Liver (tissue), 9 donors: ENCODE measurements around the gene CCNI2. TPM values are rescaled to one million over a fixed set of nuclear protein-coding genes. Genes with fewer than 3 reads are reported as not detected.

Source experiments
- DNase-seq: peaks from one replicate; pipeline ENCODE4 v3.0.0-alpha.2; 2017; ENCODE audit warnings: low spot score
- H3K27ac ChIP-seq, 2 donors: one replicate each; pipeline ENCODE4 v1.7.0; 2013; ENCODE audit warnings: inconsistent platforms in 2 of 2, low read length in 2 of 2, control low read depth in 1 of 2, low read depth in 1 of 2, mild to moderate bottlenecking in 1 of 2
- H3K27me3 ChIP-seq, 4 donors: one replicate each; pipeline versions ENCODE4 v1.6.1 to v1.7.0; 2013; ENCODE audit warnings: low read length in 3 of 4, inconsistent platforms in 1 of 4, mild to moderate bottlenecking in 1 of 4, moderate library complexity in 1 of 4; ENCODE audit not compliant: control insufficient read depth in 4 of 4, insufficient read depth in 4 of 4
- H3K36me3 ChIP-seq, 4 donors: one replicate each; pipeline versions ENCODE4 v1.6.1 to v1.7.0; 2013; ENCODE audit warnings: low read length in 3 of 4, mild to moderate bottlenecking in 3 of 4, low read depth in 1 of 4, moderate library complexity in 1 of 4; ENCODE audit not compliant: control insufficient read depth in 4 of 4, insufficient read depth in 3 of 4
- H3K4me1 ChIP-seq, 4 donors: one replicate each; pipeline versions ENCODE4 v1.6.1 to v1.7.0; 2013; ENCODE audit warnings: low read length in 3 of 4, mild to moderate bottlenecking in 3 of 4, moderate library complexity in 1 of 4; ENCODE audit not compliant: control insufficient read depth in 4 of 4, insufficient read depth in 4 of 4
- H3K4me3 ChIP-seq, 3 donors: one replicate each; pipeline versions ENCODE4 v1.6.1 to v1.7.0; 2013; ENCODE audit warnings: low read length in 3 of 3, control low read depth in 1 of 3, low read depth in 1 of 3, mild to moderate bottlenecking in 1 of 3
- H3K9ac ChIP-seq, 2 donors: one replicate each; pipeline ENCODE4 v1.7.0; 2013; ENCODE audit warnings: low read length in 2 of 2, mild to moderate bottlenecking in 2 of 2, moderate library complexity in 2 of 2, control low read depth in 1 of 2, low read depth in 1 of 2
- H3K9me3 ChIP-seq, 4 donors: one replicate each; pipeline versions ENCODE4 v1.6.1 to v1.7.0; 2013; ENCODE audit warnings: low read length in 3 of 4; ENCODE audit not compliant: control insufficient read depth in 4 of 4
- EGR1 ChIP-seq, 2 donors: IDR thresholded peaks; 2 replicates each; pipeline ENCODE4 v1.6.1; 2016 to 2018; ENCODE audit warnings: antibody characterized with exemption in 2 of 2, low read depth in 2 of 2
- FOXA1 ChIP-seq: IDR thresholded peaks from 2 replicates; pipeline ENCODE4 v1.6.1; 2016; ENCODE audit warnings: antibody characterized with exemption
- FOXA2 ChIP-seq: IDR thresholded peaks from 2 replicates; pipeline ENCODE4 v1.6.1; 2016; ENCODE audit warnings: antibody characterized with exemption
- HNF4A ChIP-seq, 2 donors: conservative IDR thresholded peaks; 2 replicates each; pipeline ENCODE4 v1.6.1; 2016; ENCODE audit warnings: antibody characterized with exemption in 2 of 2, mild to moderate bottlenecking in 2 of 2
- HNF4G ChIP-seq: IDR thresholded peaks from 2 replicates; pipeline ENCODE4 v1.6.1; 2016; ENCODE audit warnings: antibody characterized with exemption
- JUND ChIP-seq, 2 donors: IDR thresholded peaks; 2 replicates each; pipeline ENCODE4 v1.6.1; 2016; ENCODE audit warnings: antibody characterized with exemption in 2 of 2
- NR2F2 ChIP-seq: IDR thresholded peaks from 2 replicates; pipeline ENCODE4 v1.6.1; 2016; ENCODE audit warnings: antibody characterized with exemption
- SP1 ChIP-seq: IDR thresholded peaks from 2 replicates; pipeline ENCODE4 v1.6.1; 2018; ENCODE audit warnings: antibody characterized with exemption, mild to moderate bottlenecking
- YY1 ChIP-seq: IDR thresholded peaks from 2 replicates; pipeline ENCODE4 v1.6.1; 2016; ENCODE audit warnings: antibody characterized with exemption, mild to moderate bottlenecking
- ZBTB33 ChIP-seq: IDR thresholded peaks from 2 replicates; pipeline ENCODE4 v1.6.1; 2016; ENCODE audit warnings: antibody characterized with exemption
- WGBS: extraction: QIAGEN DNeasy Blood & Tissue Kit; methylation state at CpG from one replicate; pipeline ENCODE4 v1.1.7; 2013; 5-methylcytosine and 5-hydroxymethylcytosine counted together
- polyA plus RNA-seq, 2 donors: library from polyadenylated mRNA; stranded (reverse) in 1 of 2; unstranded in 1 of 2; fragments of 200-250 nt in 1 of 2; fragments of >200 nt in 1 of 2; fragmentation: Nextera tagmentation in 1 of 2; extraction: Ambion mirVana in 1 of 2; gene quantifications; one replicate each; pipeline versions ENCODE4 v1.2.1 to v1.2.3, GENCODE V29; 2013 to 2015
- total RNA-seq, 2 donors: library from RNA; depleted of rRNA; stranded (reverse); fragments of >200 nt; gene quantifications; one replicate each; pipeline ENCODE4 v1.2.3, GENCODE V29; 2014
- TF ChIP-seq, protein P1 (sequence below): fragments of 150-350 bp; IDR thresholded peaks from 2 replicates; pipeline ENCODE4 v1.5.1; 2017; ENCODE audit warnings: improper control_type of control experiment, low read depth, low read length; ENCODE audit not compliant: missing input control
- TF ChIP-seq, protein P2 (sequence below): IDR thresholded peaks from 2 replicates; pipeline ENCODE4 v1.6.1; 2016; ENCODE audit warnings: antibody characterized with exemption
- TF ChIP-seq, protein P3 (sequence below): IDR thresholded peaks from 2 replicates; pipeline ENCODE4 v1.6.1; 2016; ENCODE audit warnings: antibody characterized with exemption
- TF ChIP-seq, protein P4 (sequence below): IDR thresholded peaks from 2 replicates; pipeline ENCODE4 v1.6.1; 2016; ENCODE audit warnings: antibody characterized with exemption, mild to moderate bottlenecking
- donor health status: healthy.
- donor health status: healthy.
- donor health status: healthy.
- donor health status: healthy.
- donor health status: healthy.

Gene CCNI2
- total and polyA plus RNA-seq, 4 donors: 0.02 to 0.57 (median 0.11) TPM

DNA sequence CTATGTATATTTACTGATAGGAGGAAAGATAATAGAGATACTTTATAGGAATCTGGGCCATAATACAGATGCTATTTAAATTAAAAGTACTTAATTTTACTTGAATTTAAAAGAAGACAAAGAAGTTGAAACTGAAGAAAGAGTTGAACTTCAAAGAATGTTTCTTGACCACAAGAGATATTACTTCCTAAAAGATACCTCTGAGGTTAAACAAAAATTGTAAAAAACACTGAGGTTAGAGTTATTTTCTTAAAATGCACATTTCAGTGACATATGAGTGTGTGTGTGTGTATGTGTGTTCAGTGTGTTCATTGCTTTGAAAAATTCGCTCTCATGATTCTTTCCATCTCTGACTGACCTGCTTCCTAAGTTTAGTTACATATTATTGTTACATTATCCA lies 33.4 kb downstream of the CCNI2 start:
- 96% methylated on average over 1 of the region's 1 CpG for WGBS
- H3K27me3 ChIP-seq: no peaks in the 10 kb centered on the region

GRCh38 chr5:132781029-132781428 lies 33.8 kb downstream of the CCNI2 start:
- no peak overlapping the region for H3K27ac ChIP-seq
- no peak overlapping the region for H3K9ac ChIP-seq
- no peaks in the 10 kb centered on the region for H3K9me3 ChIP-seq
- no peaks in the 10 kb centered on the region for H3K27me3 ChIP-seq
- H3K36me3 ChIP-seq: no peaks in the 10 kb centered on the region
- peaks cover 2 to 17% (median 5%) of the 10 kb centered on the region in 4 donors for H3K4me1 ChIP-seq
- H3K4me3 ChIP-seq: no peak overlapping the region
- WGBS: 92% methylated on average over 4 of the region's 4 CpGs
- DNase-seq: no peak
- no peak for TF ChIP-seq YY1

More for the DNA sequence above, 33.4 kb downstream of the CCNI2 start:
- H3K4me3 ChIP-seq: no peak overlapping the region
- no peak for TF ChIP-seq ZBTB33
- no peaks in the 10 kb centered on the region for H3K9me3 ChIP-seq
- no peak for DNase-seq
- H3K4me1 ChIP-seq: peaks cover 3 to 19% (median 7%) of the 10 kb centered on the region in 4 donors
- H3K27ac ChIP-seq: no peak overlapping the region
- no peaks in the 10 kb centered on the region for H3K36me3 ChIP-seq
- no peak overlapping the region for H3K9ac ChIP-seq

- Histone ChIP-seq H3K27me3 (no peaks in the 10 kb centered on the region), H3K36me3 (no peaks in the 10 kb centered on the region), H3K27ac (no peak overlapping the region), H3K4me1 (peaks cover 0 to 10% (median 4%) of the 10 kb centered on the region in 4 donors), H3K4me3 (no peak overlapping the region), H3K9ac (no peak overlapping the region), H3K9me3 (no peaks in the 10 kb centered on the region)
- TF ChIP-seq ZBTB33 (no peak), JUND (IDR thresholded peaks at IDR 0.05) (no peak), NR2F2 (no peak), FOXA2 (no peak), EGR1 (IDR thresholded peaks at IDR 0.05; ENCODE audit: low read depth in 2 of 2) (no peak), SP1 (no peak), HNF4G (no peak), FOXA1 (no peak), HNF4A (conservative IDR thresholded peaks at IDR 0.05) (no peak)
- TF ChIP-seq, protein P1, sequence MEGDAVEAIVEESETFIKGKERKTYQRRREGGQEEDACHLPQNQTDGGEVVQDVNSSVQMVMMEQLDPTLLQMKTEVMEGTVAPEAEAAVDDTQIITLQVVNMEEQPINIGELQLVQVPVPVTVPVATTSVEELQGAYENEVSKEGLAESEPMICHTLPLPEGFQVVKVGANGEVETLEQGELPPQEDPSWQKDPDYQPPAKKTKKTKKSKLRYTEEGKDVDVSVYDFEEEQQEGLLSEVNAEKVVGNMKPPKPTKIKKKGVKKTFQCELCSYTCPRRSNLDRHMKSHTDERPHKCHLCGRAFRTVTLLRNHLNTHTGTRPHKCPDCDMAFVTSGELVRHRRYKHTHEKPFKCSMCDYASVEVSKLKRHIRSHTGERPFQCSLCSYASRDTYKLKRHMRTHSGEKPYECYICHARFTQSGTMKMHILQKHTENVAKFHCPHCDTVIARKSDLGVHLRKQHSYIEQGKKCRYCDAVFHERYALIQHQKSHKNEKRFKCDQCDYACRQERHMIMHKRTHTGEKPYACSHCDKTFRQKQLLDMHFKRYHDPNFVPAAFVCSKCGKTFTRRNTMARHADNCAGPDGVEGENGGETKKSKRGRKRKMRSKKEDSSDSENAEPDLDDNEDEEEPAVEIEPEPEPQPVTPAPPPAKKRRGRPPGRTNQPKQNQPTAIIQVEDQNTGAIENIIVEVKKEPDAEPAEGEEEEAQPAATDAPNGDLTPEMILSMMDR: no peak
- TF ChIP-seq, protein P2, sequence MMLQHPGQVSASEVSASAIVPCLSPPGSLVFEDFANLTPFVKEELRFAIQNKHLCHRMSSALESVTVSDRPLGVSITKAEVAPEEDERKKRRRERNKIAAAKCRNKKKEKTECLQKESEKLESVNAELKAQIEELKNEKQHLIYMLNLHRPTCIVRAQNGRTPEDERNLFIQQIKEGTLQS: no peak
- TF ChIP-seq, protein P3, sequence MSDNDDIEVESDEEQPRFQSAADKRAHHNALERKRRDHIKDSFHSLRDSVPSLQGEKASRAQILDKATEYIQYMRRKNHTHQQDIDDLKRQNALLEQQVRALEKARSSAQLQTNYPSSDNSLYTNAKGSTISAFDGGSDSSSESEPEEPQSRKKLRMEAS: no peak
- TF ChIP-seq, protein P4, sequence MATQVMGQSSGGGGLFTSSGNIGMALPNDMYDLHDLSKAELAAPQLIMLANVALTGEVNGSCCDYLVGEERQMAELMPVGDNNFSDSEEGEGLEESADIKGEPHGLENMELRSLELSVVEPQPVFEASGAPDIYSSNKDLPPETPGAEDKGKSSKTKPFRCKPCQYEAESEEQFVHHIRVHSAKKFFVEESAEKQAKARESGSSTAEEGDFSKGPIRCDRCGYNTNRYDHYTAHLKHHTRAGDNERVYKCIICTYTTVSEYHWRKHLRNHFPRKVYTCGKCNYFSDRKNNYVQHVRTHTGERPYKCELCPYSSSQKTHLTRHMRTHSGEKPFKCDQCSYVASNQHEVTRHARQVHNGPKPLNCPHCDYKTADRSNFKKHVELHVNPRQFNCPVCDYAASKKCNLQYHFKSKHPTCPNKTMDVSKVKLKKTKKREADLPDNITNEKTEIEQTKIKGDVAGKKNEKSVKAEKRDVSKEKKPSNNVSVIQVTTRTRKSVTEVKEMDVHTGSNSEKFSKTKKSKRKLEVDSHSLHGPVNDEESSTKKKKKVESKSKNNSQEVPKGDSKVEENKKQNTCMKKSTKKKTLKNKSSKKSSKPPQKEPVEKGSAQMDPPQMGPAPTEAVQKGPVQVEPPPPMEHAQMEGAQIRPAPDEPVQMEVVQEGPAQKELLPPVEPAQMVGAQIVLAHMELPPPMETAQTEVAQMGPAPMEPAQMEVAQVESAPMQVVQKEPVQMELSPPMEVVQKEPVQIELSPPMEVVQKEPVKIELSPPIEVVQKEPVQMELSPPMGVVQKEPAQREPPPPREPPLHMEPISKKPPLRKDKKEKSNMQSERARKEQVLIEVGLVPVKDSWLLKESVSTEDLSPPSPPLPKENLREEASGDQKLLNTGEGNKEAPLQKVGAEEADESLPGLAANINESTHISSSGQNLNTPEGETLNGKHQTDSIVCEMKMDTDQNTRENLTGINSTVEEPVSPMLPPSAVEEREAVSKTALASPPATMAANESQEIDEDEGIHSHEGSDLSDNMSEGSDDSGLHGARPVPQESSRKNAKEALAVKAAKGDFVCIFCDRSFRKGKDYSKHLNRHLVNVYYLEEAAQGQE: no peak
- 72% methylated on average over 4 of the region's 4 CpGs for whole genome bisulfite sequencing
- no peak for DNase-seq
These were observed 34.9 kb downstream of the CCNI2 start for GRCh38 chr5:132782101-132782500.
